Measurements from ENCODE around the gene KIAA0319L.

DNA sequence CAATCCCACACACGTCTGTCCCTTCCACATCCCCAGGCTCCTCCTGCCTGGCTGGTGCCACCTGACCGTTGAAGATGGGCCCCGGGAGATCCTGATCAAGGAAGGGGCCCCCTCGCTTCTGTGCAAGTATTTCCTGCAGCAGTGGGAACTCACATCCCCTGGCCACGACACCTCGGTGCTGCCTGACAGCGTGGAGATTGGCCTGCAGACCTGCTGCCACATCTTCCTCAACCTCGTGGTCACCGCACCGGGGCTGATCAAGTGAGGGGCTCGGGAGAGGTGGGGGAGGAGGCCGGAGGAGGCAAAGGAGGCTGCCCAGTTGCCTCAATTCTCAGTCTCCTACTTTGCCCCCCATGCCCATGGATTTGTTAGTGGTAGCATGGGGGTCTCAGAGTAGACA lies 6.0 kb upstream of the KIAA0319L start:
- TF ChIP-seq EZH2 (IDR thresholded peaks at IDR 0.05; ENCODE audit: low read depth), result no peak
- TF ChIP-seq, protein P1, sequence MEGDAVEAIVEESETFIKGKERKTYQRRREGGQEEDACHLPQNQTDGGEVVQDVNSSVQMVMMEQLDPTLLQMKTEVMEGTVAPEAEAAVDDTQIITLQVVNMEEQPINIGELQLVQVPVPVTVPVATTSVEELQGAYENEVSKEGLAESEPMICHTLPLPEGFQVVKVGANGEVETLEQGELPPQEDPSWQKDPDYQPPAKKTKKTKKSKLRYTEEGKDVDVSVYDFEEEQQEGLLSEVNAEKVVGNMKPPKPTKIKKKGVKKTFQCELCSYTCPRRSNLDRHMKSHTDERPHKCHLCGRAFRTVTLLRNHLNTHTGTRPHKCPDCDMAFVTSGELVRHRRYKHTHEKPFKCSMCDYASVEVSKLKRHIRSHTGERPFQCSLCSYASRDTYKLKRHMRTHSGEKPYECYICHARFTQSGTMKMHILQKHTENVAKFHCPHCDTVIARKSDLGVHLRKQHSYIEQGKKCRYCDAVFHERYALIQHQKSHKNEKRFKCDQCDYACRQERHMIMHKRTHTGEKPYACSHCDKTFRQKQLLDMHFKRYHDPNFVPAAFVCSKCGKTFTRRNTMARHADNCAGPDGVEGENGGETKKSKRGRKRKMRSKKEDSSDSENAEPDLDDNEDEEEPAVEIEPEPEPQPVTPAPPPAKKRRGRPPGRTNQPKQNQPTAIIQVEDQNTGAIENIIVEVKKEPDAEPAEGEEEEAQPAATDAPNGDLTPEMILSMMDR (conservative IDR thresholded peaks at IDR 0.05), result no peak
